BE2C (cell line): Measurements from ENCODE around the gene CBLL1.

ENCODE experiments used
- DNase-seq: peaks from one replicate; pipeline ENCODE4 v3.0.0-alpha.2; 2020
- H3K27me3 ChIP-seq: fragments of 250-450 bp; sonication (Bioruptor Pico); 2 replicates; pipeline ENCODE4 v1.5.1; 2020; ENCODE audit warnings: mild to moderate bottlenecking
- H3K36me3 ChIP-seq: fragments of 250-450 bp; sonication (Bioruptor Pico); 2 replicates; pipeline ENCODE4 v1.5.1; 2020; ENCODE audit warnings: mild to moderate bottlenecking
- H3K4me1 ChIP-seq: fragments of 250-450 bp; sonication (Bioruptor Pico); 2 replicates; pipeline ENCODE4 v1.5.1; 2020
- H3K4me3 ChIP-seq: 2 replicates; pipeline ENCODE4 v1.5.1; 2011; ENCODE audit warnings: low read depth, low read length
- H3K9me3 ChIP-seq: fragments of 250-450 bp; sonication (Bioruptor Pico); 2 replicates; pipeline ENCODE4 v1.5.1; 2020
- CTCF ChIP-seq: IDR thresholded peaks from 2 replicates; pipeline ENCODE4 v1.5.1; 2012; ENCODE audit warnings: mild to moderate bottlenecking, low read depth, low read length

The CBLL1 gene

DNA sequence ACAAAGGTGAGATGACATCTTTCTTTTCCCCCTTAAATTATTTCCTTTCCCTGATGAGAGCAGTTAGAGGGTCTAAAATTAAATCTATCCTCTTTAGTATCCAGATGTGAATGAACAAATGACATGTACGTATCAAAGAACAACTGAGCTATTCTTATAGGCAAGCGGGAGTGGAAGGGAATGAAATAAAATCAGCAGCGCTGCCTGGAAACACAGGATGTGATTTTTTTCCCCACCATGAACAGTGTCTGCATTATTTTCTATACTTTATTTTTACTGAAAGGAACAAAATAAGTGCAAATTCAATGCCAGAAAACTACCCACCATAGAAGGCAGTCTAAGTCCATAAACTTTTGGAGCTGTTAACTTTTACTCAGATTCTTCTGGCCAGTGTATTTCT lies 42.8 kb upstream of the CBLL1 start:
- no peak for TF ChIP-seq CTCF
- DNase-seq = no peak
- no peaks in the 10 kb centered on the region for H3K27me3 ChIP-seq
- H3K4me1 ChIP-seq = peaks cover 4% of the 10 kb centered on the region; the same call in 1 of the 2 replicates
- H3K36me3 ChIP-seq = no peaks in the 10 kb centered on the region
- no peaks in the 10 kb centered on the region for H3K9me3 ChIP-seq
- H3K4me3 ChIP-seq = no peak overlapping the region

DNA sequence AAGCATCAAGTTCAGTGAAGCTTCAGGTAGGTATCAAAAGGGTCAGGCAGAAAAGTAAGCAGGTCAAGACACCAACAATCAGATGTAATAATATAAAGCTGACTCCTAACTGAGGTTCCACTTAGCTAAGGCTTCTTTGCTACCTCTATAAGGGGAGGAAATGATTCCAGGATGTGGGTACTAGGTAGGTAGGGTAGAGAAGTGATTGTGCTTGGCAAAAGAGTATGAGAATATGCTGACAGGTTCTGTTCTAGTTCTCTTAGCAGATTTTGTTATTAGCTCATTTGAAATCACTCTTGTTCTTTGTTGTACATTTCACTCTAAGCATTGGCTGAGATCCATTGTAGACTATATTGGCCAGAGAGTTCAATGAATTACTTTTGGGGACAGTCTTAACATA lies 40.7 kb upstream of the CBLL1 start:
- no peak for TF ChIP-seq CTCF
- Histone ChIP-seq H3K4me3 (no peak overlapping the region), H3K27me3 (no peaks in the 10 kb centered on the region), H3K4me1 (no peaks in the 10 kb centered on the region), H3K9me3 (no peaks in the 10 kb centered on the region), H3K36me3 (no peaks in the 10 kb centered on the region)
- DNase-seq = no peak

GRCh38 chr7:107703872-107704271 lies 40.1 kb upstream of the CBLL1 start:
- TF ChIP-seq CTCF = no peak
- no peaks in the 10 kb centered on the region for H3K27me3 ChIP-seq
- no peaks in the 10 kb centered on the region for H3K9me3 ChIP-seq
- H3K4me3 ChIP-seq = no peak overlapping the region
- H3K4me1 ChIP-seq = no peaks in the 10 kb centered on the region
- no peaks in the 10 kb centered on the region for H3K36me3 ChIP-seq
- no peak for DNase-seq

DNA sequence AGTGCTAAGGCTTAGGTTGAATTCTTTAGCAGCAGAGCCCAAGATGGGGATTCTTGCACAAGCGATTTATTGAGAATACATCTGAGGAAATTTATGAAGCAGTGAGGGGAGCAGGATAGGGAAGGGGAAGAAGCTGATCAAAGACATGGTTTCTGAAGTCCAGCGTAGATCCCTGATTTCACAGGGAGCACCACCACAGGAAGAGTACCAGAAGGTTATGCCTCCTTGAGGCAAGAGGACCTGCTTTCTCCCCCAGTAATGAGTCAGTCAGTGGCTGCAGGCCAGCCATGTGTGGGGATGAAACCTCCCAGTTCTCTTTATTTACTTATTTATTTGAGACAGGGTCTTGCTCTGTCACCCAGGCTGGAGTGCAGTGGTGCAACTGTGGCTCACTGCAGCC lies 35.0 kb upstream of the CBLL1 start:
- no peak for DNase-seq
- Histone ChIP-seq H3K4me3 (no peak overlapping the region), H3K9me3 (no peaks in the 10 kb centered on the region), H3K27me3 (no peaks in the 10 kb centered on the region), H3K4me1 (no peaks in the 10 kb centered on the region), H3K36me3 (no peaks in the 10 kb centered on the region)
- TF ChIP-seq CTCF = no peak

GRCh38 chr7:107711301-107711700 lies 32.6 kb upstream of the CBLL1 start:
- Histone ChIP-seq H3K4me3 (no peak overlapping the region), H3K36me3 (no peaks in the 10 kb centered on the region), H3K27me3 (no peaks in the 10 kb centered on the region), H3K9me3 (no peaks in the 10 kb centered on the region), H3K4me1 (0 out of 2 replicates have a peak, but pooled peaks cover 3% of the 10 kb centered on the region)
- TF ChIP-seq CTCF = no peak
- no peak for DNase-seq

DNA sequence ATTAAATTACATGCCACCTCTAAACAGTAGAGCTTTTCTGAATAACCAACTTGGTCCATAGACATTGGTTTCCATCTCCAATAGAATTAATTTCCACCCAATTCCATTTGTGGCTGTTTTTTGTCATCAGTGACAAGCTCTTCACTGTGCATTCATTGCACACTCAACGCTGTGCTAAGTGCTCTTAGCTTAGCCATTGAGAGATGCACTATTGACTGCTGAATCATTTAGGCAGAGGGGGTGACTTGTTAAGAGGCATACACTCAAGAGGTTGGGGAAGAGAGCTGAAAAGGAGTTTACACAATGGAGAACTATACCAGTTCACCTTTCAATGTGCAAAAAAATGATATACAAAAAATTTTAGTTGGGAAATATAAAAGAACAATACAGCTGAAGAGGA lies 31.9 kb upstream of the CBLL1 start:
- Histone ChIP-seq H3K36me3 (no peaks in the 10 kb centered on the region), H3K4me3 (no peak overlapping the region), H3K9me3 (no peaks in the 10 kb centered on the region), H3K4me1 (0 out of 2 replicates have a peak, but pooled peaks cover 3% of the 10 kb centered on the region), H3K27me3 (no peaks in the 10 kb centered on the region)
- no peak for DNase-seq
- TF ChIP-seq CTCF = no peak
